IPS DF 4.7 (cell line): ENCODE results near the gene P2RX4.
"Not testable (repeated sequence)": the region's sequence is repeated elsewhere in the genome, so short reads cannot be mapped to it uniquely, and the experiment has no call there.

ENCODE experiments used
- DNase-seq: peaks from one replicate; pipeline ENCODE4 v3.0.0-alpha.2; 2013; ENCODE audit warnings: low spot score; ENCODE audit errors: extremely low read depth

P2RX4 gene

GRCh38 chr12:121274036-121274763, 64.3 kb downstream of the P2RX4 start:
- no peak for DNase-seq

- no peak for DNase-seq
Measured at GRCh38 chr12:121277374-121277759, 67.4 kb downstream of the P2RX4 start.

GRCh38 chr12:121278169-121279070, 68.5 kb downstream of the P2RX4 start:
- DNase-seq, result no peak

GRCh38 chr12:121279071-121279375, 69.1 kb downstream of the P2RX4 start:
- no peak for DNase-seq

DNA sequence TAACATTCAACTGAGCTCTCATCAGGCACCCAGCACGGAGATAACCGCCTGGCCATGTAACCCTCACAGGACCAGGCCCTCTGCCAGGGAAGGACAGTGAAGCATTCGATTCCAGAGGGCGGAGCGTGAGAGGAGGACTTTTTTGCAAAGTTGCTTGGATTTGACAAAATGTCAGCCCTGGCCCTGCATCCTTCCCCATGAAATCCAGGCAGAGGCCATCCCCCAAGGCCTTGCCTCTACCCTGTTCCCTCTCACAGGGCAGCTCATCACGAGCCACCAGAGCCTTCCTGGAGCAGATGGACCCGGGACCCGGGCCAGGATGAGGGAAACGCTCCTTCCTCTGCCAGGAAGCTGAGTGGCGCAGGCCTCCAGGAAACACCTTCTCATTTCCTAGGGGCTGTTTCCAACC, 69.6 kb downstream of the P2RX4 start:
- DNase-seq, result no peak

DNA sequence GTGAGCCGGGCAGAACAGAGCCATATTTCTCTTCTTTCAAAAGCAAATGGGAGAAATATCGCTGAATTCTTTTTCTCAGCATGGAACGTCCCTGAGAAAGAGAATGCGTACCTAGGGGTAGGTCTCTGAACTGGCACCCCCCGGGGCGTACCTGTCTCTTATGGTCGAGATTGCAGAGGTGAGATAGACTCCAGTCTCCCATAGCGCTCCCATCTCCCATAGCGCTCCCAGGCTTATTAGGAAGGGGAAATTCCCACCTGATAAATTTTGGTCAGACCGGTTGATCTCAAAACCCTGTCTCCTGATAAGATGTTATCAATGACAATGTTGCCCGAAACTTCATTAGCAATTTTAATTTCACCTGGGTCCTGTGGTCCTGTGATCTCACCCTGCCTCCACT, 70.6 kb downstream of the P2RX4 start:
- not testable (repeated sequence) for DNase-seq

DNA sequence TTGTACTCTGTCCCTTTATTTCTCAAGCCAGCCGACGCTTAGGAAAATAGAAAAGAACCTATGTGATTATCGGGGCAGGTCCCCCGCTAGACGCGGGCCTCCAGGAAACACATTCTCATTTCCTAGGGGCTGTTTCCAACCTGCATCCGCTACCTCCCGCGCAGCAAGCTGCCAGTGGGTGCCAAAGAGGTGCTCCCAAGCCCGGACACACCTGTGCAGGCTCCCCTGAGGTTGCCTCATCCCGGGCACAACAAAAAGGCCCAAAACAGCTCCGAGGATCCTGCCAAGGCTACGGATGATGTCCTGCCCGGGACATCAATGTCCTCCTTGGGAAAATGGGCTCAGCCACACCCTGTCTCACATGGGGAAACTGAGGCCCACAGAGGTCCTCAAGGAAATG, 71.2 kb downstream of the P2RX4 start:
- DNase-seq, result not testable (repeated sequence)

DNA sequence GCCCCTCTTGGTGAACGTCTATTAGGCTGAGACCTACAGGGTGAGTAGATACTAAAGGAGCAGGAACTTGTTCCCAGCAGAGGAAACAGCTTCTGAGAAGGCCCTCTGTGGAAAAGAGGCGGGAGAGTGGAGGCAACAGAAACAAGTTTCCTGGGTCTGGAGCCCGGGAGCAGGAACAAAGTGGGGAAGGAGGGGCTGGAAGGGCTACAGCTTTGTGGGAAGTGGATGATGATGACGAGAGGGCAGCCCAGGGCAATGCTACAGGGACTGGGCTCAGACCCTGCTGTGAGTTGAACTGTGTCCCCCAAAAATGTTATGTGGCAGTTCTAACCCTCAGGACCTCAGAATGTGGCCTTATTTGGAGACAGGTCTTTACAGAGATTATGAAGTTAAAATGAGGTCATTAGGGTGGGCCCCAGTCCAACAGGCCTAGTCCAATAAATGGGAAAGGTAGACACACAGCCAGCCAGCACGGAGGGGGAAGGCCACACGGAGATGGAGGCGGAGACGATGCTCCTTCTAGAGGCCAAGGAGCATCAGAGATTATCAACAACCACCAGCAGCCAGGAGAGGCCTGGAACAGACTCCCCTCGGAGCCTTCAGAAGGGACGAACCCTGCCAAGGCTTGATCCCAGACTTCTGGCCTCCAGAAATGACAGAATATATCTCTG, 72.3 kb downstream of the P2RX4 start:
- no peak for DNase-seq

DNA sequence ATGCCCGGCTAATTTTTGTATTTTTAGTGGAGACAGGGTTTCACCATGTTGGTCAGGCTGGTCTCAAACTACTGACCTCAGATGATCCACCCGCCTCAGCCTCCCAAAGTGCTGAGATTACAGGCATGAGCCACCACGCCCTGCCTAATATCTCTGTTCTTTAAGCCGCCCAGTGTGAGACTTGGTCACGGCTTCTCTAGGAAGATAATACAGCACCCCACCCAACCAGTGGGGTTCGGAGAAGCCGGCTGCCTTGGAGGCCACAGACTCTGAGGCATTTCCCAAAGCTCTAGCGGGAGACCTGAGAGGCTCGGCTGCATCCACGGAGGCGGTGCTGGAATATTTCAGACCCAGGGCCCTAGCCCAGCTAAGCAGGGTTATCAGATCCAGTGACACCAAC, 73.0 kb downstream of the P2RX4 start:
- not testable (repeated sequence) for DNase-seq

GRCh38 chr12:121283388-121283787, 73.5 kb downstream of the P2RX4 start:
- no peak for DNase-seq
